BJ (cell line): ENCODE measurements around the gene PLEKHG3. TPM values are rescaled to one million over a fixed set of nuclear protein-coding genes. Genes with fewer than 3 reads are reported as not detected.

ENCODE experiments used
- CTCF ChIA-PET: fragments of 350-600 bp; formaldehyde crosslinking; extraction: SDS; loops from one replicate; lab custom pipeline; 2021; ENCODE audit warnings: antibody characterized with exemption, inconsistent platforms; lab: Yijun Ruan, JAX
- POLR2A ChIA-PET: fragments of 300-600 bp; sonication (Branson Sonifier 250); formaldehyde crosslinking; extraction: SDS; loops from one replicate; lab custom pipeline; 2021; ENCODE audit warnings: antibody characterized with exemption; lab: Charles Lee
- DNase-seq: peaks from one replicate; pipeline ENCODE4 v3.0.0-alpha.2; 2011; ENCODE audit warnings: low read depth
- H3K27me3 ChIP-seq: 2 replicates; pipeline ENCODE4 v1.6.0; 2011; ENCODE audit warnings: low read length; ENCODE audit not compliant: control insufficient read depth, insufficient read depth
- H3K36me3 ChIP-seq: 2 replicates; pipeline ENCODE4 v1.5.1; 2011; ENCODE audit warnings: low read length; ENCODE audit not compliant: control insufficient read depth, insufficient read depth
- H3K4me3 ChIP-seq: 2 replicates; pipeline ENCODE4 v1.5.1; 2011; ENCODE audit warnings: low read depth, mild to moderate bottlenecking, control low read depth, low read length
- CTCF ChIP-seq: IDR thresholded peaks from 2 replicates; pipeline ENCODE4 v1.5.1; 2011; ENCODE audit warnings: low read depth, mild to moderate bottlenecking, control low read depth, inconsistent platforms, low read length, moderate library complexity; ENCODE audit not compliant: insufficient read depth
- polyA plus RNA-seq: library from polyadenylated mRNA; depleted of rRNA; stranded (reverse); fragments of >200 nt; gene quantifications from 2 replicates; pipeline ENCODE4 v1.2.3, GENCODE V29; 2011

Gene PLEKHG3
- polyA plus RNA-seq, 1 experiment, result 12.4 TPM

GRCh38 chr14:64762044-64763034 is 58.1 kb downstream of the PLEKHG3 start:
- DNase-seq, result no peak
- TF ChIP-seq CTCF, result no peak
- Histone ChIP-seq H3K27me3 (no peaks in the 10 kb centered on the region), H3K36me3 (no peaks in the 10 kb centered on the region), H3K4me3 (no peak overlapping the region)
- ChIA-PET POLR2A (no interaction called here), CTCF (interaction anchor here (0.7 to 5.3 kb wide), 15 partner anchors 10 to 423 kb away, joined by 3 to 51 read pairs (median 5); no protein-coding TSS in a partner anchor)

GRCh38 chr14:64763085-64763782 is 59.0 kb downstream of the PLEKHG3 start:
- CTCF ChIA-PET, result interaction anchor here (1.3 to 5.3 kb wide), 7 partner anchors 9 to 424 kb away, joined by 3 to 51 read pairs (median 8); no protein-coding TSS in a partner anchor

GRCh38 chr14:64763801-64764621 is 59.8 kb downstream of the PLEKHG3 start:
- H3K4me3 ChIP-seq, result no peak overlapping the region
- POLR2A ChIA-PET, result no interaction called here
- peak; percentile 29; the same call in 1 of the 2 replicates for TF ChIP-seq CTCF
- CTCF ChIA-PET, result interaction anchor here (0.6 to 2.9 kb wide), 30 partner anchors 9 to 425 kb away, joined by 3 to 63 read pairs (median 4); partner anchors contain the start of genes HSPA2 and PLEKHG3
- DNase-seq, result no peak
- no peaks in the 10 kb centered on the region for H3K36me3 ChIP-seq
- H3K27me3 ChIP-seq, result no peaks in the 10 kb centered on the region

More at GRCh38 chr14:64763085-64763782, 59.0 kb downstream of the PLEKHG3 start:
- TF ChIP-seq CTCF, result no peak
- DNase-seq, result no peak
- Histone ChIP-seq H3K4me3 (no peak overlapping the region), H3K27me3 (no peaks in the 10 kb centered on the region), H3K36me3 (no peaks in the 10 kb centered on the region)
- POLR2A ChIA-PET, result no interaction called here

- no peaks in the 10 kb centered on the region for H3K36me3 ChIP-seq
- peak overlapping the region; percentile 28 for H3K4me3 ChIP-seq
- CTCF ChIA-PET, result interaction anchor here (0.6 to 2.9 kb wide), 37 partner anchors 9 to 430 kb away, joined by 3 to 63 read pairs (median 3); partner anchors contain the start of genes HSPA2 and PLEKHG3
- no peaks in the 10 kb centered on the region for H3K27me3 ChIP-seq
- TF ChIP-seq CTCF, result peak; percentile 96
- DNase-seq, result no peak
- POLR2A ChIA-PET, result no interaction called here
These were observed 60.7 kb downstream of the PLEKHG3 start for GRCh38 chr14:64764641-64765520.
